ENCODE measurements around the gene SLC24A3.

Gene SLC24A3

DNA sequence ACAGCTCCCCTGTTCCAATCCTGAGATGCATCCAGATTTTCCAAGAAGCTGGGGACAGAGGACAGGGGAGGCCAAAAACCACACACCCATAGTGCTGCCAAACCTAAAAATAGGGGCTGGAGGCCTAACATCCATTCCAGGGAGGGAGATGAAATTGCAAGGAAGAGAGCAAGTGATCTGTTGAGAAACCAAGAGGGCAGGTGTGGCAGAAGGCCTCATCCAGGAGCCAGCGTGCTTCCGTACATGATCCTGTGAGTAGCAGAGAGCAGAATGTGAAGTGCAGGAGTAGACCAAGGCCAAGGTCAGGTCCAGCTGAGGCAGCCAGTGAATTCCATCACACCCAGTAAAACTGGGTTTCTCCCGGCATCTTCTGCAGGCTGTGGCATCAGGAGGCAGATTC, 377.9 kb downstream of the SLC24A3 start:
- Histone ChIP-seq H3K4me1 (ENCODE audit: control insufficient read depth in 1 of 2, insufficient read depth in 1 of 2, low read depth in 1 of 2, low read length in 1 of 2) (no peaks in the 10 kb centered on the region), H3K27me3 (no peaks in the 10 kb centered on the region), H3K27ac (no peak overlapping the region), H3K4me3 (ENCODE audit: low read depth in 1 of 2, low read length in 1 of 2) (no peak overlapping the region), H3K9me3 (no peaks in the 10 kb centered on the region), H3K36me3 (no peaks in the 10 kb centered on the region)
- TF ChIP-seq CTCF (IDR thresholded peaks at IDR 0.05): no peak

DNA sequence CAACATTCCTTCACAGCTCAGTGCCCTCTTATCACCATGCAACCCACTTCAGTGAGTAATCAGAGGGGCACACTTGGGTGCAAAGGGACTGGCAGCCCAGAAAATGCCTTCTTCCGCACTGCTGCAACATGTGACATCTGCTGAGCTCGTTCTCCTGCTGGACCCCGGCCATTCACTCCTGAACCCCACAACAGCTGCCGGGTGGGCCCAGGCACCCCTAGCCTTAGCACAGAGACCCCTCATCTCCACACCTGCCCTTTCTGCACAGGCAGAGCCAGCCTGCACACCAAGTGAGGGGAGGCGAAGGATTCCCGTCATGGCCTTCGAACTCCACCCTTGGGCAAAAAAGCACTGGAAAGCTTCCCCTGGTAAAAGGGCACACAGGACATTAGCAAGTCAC, 381.3 kb downstream of the SLC24A3 start:
- Histone ChIP-seq H3K27me3 (no peaks in the 10 kb centered on the region), H3K9me3 (no peaks in the 10 kb centered on the region), H3K4me3 (ENCODE audit: low read depth in 1 of 2, low read length in 1 of 2) (no peak overlapping the region), H3K36me3 (no peaks in the 10 kb centered on the region), H3K4me1 (ENCODE audit: control insufficient read depth in 1 of 2, insufficient read depth in 1 of 2, low read depth in 1 of 2, low read length in 1 of 2) (no peaks in the 10 kb centered on the region), H3K27ac (no peak overlapping the region)
- TF ChIP-seq CTCF (IDR thresholded peaks at IDR 0.05): no peak

DNA sequence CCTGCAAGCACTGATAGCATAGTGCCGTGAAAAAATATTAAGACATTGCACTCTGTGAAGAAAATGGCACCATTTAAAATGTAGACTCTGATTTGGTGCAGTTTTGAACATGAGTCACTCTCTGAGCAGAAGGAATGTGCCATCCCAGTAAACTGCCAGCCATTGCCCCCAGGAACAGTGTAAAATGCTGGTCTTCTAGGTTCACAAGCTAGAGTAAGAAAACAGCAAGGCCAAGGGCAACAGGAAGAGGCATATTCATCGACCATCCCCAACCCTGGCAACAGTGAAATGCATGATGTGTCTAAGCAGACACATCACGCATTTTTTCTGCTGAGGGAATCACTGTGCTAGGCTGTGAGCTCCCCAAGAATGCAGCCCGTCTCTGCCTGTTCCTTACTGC, 382.5 kb downstream of the SLC24A3 start:
- Histone ChIP-seq H3K4me3 (ENCODE audit: low read depth in 1 of 2, low read length in 1 of 2) (no peak overlapping the region), H3K27ac (no peak overlapping the region), H3K36me3 (no peaks in the 10 kb centered on the region), H3K27me3 (no peaks in the 10 kb centered on the region), H3K9me3 (no peaks in the 10 kb centered on the region), H3K4me1 (ENCODE audit: control insufficient read depth in 1 of 2, insufficient read depth in 1 of 2, low read depth in 1 of 2, low read length in 1 of 2) (no peaks in the 10 kb centered on the region)
- TF ChIP-seq CTCF (IDR thresholded peaks at IDR 0.05): no peak

- Histone ChIP-seq H3K27ac (no peak overlapping the region), H3K4me1 (ENCODE audit: control insufficient read depth in 1 of 2, insufficient read depth in 1 of 2, low read depth in 1 of 2, low read length in 1 of 2) (no peaks in the 10 kb centered on the region), H3K9me3 (no peaks in the 10 kb centered on the region), H3K27me3 (no peaks in the 10 kb centered on the region), H3K4me3 (ENCODE audit: low read depth in 1 of 2, low read length in 1 of 2) (no peak overlapping the region), H3K36me3 (no peaks in the 10 kb centered on the region)
- TF ChIP-seq CTCF (IDR thresholded peaks at IDR 0.05): no peak
Measured at GRCh38 chr20:19598117-19598850, 385.8 kb downstream of the SLC24A3 start.

DNA sequence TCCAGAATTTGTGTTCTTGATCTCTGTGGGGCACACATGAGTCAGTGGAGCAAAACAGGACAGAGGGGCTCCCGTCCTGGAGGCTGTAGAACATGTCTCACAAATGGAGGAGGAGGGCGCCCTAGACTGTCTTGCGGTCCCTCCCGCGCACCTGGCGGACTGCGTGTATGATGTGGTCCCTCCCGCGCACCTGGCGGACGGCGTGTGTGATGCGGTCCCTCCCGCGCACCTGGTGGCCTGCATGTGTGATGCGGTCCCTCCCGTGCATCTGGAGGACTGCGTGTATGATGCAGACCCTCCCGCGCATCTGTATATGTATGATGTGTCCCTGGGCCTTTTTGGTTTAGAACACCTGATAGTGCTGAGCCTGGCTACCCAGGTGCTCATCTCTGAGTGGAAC, 386.8 kb downstream of the SLC24A3 start:
- no peak overlapping the region for H3K27ac ChIP-seq
- no peak for TF ChIP-seq CTCF (IDR thresholded peaks at IDR 0.05)
- H3K36me3 ChIP-seq: no peaks in the 10 kb centered on the region
- H3K9me3 ChIP-seq: no peaks in the 10 kb centered on the region
- H3K4me1 ChIP-seq (ENCODE audit: control insufficient read depth in 1 of 2, insufficient read depth in 1 of 2, low read depth in 1 of 2, low read length in 1 of 2): no peaks in the 10 kb centered on the region
- no peaks in the 10 kb centered on the region for H3K27me3 ChIP-seq
- no peak overlapping the region for H3K4me3 ChIP-seq (ENCODE audit: low read depth in 1 of 2, low read length in 1 of 2)
